Measurements from ENCODE around the gene ANKFY1. TPM values are rescaled to one million over a fixed set of nuclear protein-coding genes. Genes with fewer than 3 reads are reported as not detected.

Gene ANKFY1
- total RNA-seq, 1 donor from 2014 or later, result 22.6 TPM

DNA sequence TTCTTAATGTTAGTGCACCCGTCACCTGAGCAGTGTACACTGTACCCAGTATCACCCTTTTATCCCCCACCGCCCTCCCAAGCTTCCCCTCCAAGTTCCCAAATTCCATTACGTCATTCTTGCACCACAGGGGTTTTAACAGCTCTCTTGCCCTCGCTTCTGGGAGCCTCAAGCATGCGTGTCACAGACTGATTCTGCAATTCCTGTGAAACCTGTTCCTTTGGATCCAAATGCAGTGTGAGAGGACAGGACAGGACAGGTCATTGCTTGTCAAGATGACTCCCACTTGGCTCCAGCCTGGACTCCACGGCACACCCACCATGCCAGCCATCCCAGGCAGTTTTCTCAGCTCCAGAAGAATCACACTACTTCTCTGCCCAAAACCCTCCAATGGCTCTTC lies 76.7 kb downstream of the ANKFY1 start:
- H3K27me3 ChIP-seq (ENCODE audit: control insufficient read depth, insufficient read depth, low read length), result no peaks in the 10 kb centered on the region
- TF ChIP-seq, protein P1, sequence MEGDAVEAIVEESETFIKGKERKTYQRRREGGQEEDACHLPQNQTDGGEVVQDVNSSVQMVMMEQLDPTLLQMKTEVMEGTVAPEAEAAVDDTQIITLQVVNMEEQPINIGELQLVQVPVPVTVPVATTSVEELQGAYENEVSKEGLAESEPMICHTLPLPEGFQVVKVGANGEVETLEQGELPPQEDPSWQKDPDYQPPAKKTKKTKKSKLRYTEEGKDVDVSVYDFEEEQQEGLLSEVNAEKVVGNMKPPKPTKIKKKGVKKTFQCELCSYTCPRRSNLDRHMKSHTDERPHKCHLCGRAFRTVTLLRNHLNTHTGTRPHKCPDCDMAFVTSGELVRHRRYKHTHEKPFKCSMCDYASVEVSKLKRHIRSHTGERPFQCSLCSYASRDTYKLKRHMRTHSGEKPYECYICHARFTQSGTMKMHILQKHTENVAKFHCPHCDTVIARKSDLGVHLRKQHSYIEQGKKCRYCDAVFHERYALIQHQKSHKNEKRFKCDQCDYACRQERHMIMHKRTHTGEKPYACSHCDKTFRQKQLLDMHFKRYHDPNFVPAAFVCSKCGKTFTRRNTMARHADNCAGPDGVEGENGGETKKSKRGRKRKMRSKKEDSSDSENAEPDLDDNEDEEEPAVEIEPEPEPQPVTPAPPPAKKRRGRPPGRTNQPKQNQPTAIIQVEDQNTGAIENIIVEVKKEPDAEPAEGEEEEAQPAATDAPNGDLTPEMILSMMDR (IDR thresholded peaks at IDR 0.05; ENCODE audit: insufficient read depth, low read length, severe bottlenecking), result no peak
- FAIRE-seq (peak; percentile 99), DNase-seq (ENCODE audit: low read depth) (peak; percentile 100)
- H3K4me3 ChIP-seq (ENCODE audit: low read depth, low read length), result peak overlapping the region; percentile 33
- H3K36me3 ChIP-seq (ENCODE audit: control insufficient read depth, insufficient read depth, low read length), result peaks cover 15% of the 10 kb centered on the region

DNA sequence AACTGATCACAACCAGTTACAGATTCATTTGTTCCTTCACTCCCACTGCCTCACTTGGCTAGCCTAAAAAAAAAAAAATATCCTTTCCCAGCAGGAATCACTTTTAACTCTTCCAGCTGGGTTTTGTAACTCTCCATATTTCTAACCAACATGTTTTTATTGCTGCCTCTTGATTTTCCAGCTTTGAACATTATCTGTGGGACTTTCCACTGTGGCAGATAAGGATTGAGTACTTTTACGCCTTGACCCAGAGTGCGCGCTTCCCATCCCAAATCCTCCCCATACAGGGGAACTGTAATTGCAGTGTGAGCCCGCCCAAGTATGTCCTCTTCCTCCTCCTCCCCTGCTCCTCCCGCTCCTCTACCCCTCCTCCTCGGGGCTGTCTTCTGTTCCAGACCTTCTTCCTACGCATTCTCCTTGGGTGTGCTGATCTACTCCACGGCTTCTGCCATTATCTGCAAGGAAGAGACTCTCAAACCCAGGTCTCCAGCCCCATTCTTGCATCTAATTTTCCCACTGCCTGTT lies 77.4 kb downstream of the ANKFY1 start:
- no peak for FAIRE-seq

DNA sequence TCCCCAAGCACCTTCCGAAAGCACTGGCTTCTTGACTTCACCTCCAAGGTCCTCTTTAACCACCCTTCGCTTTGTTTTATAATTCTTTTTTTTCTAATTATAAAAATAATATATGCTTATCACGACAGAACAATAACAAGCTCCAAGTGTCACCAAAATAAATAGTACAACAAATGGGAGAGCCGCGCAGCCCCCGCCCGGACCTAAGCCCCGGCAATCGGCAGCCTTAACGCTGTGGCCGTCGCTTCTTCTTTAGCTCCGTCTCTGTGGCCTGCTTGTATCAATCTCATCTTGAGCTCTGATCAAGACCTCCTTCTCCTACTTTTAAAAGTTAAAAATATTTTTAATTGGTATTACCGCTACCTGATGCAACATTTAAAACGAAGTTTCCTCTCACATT lies 78.1 kb downstream of the ANKFY1 start:
- FAIRE-seq, result no peak
- TF ChIP-seq, protein P1 (IDR thresholded peaks at IDR 0.05; ENCODE audit: insufficient read depth, low read length, severe bottlenecking), result no peak
- Histone ChIP-seq H3K27me3 (ENCODE audit: control insufficient read depth, insufficient read depth, low read length) (no peaks in the 10 kb centered on the region), H3K36me3 (ENCODE audit: control insufficient read depth, insufficient read depth, low read length) (peaks cover 24% of the 10 kb centered on the region), H3K4me3 (ENCODE audit: low read depth, low read length) (no peak overlapping the region)
- no peak for DNase-seq (ENCODE audit: low read depth)

More for the DNA sequence above, 77.4 kb downstream of the ANKFY1 start:
- peak; percentile 39 for DNase-seq (ENCODE audit: low read depth)
- TF ChIP-seq, protein P1 (IDR thresholded peaks at IDR 0.05; ENCODE audit: insufficient read depth, low read length, severe bottlenecking), result no peak
- H3K36me3 ChIP-seq (ENCODE audit: control insufficient read depth, insufficient read depth, low read length), result peaks cover 20% of the 10 kb centered on the region
- H3K27me3 ChIP-seq (ENCODE audit: control insufficient read depth, insufficient read depth, low read length), result no peaks in the 10 kb centered on the region
- peak overlapping the region; percentile 33 for H3K4me3 ChIP-seq (ENCODE audit: low read depth, low read length)

DNA sequence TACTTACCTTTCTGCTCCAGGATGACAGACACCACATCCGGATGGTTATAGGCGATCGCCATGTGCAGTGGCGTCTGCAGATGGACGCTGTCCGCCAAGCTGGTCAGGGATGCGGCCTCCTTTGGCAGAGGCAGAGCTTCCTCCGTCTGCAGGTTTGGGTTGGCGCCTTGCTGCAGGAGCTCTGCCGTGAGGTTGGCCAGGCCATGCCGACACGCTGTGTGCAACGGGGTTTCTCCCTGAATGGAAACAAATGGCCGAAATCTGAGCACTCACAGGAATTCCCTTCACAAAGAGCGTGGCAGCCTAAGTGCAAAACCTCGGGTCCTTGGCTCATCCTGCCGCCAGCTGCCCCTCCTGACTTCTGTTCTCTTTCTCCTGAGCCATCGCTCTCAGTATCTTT lies 79.0 kb downstream of the ANKFY1 start:
- Histone ChIP-seq H3K27me3 (ENCODE audit: control insufficient read depth, insufficient read depth, low read length) (no peaks in the 10 kb centered on the region), H3K36me3 (ENCODE audit: control insufficient read depth, insufficient read depth, low read length) (peaks cover 25% of the 10 kb centered on the region), H3K4me3 (ENCODE audit: low read depth, low read length) (no peak overlapping the region)
- TF ChIP-seq, protein P1 (IDR thresholded peaks at IDR 0.05; ENCODE audit: insufficient read depth, low read length, severe bottlenecking), result no peak
- no peak for DNase-seq (ENCODE audit: low read depth)
- FAIRE-seq, result no peak

DNA sequence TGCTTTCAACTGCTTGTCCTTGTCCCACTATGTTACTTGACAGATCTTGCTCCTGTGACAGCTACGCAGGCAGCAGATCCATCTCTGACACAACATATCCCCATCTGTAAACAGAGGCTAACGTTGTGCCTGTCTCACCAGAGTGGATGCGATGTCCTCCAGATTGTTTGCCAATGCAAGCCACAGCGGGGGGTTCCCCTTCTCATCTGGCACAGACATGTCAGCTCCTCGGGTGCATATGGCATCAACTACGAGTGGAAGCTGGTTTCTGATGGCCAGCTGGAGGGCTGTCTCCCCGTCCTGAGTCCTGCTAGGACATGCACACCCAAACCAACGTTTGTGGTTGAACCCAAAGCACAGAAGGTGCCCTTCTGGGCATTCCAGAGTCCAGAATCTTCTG lies 81.7 kb downstream of the ANKFY1 start:
- H3K4me3 ChIP-seq (ENCODE audit: low read depth, low read length), result no peak overlapping the region
- H3K36me3 ChIP-seq (ENCODE audit: control insufficient read depth, insufficient read depth, low read length), result peaks cover 38% of the 10 kb centered on the region
- FAIRE-seq (peak; percentile 96), DNase-seq (ENCODE audit: low read depth) (no peak)
- no peaks in the 10 kb centered on the region for H3K27me3 ChIP-seq (ENCODE audit: control insufficient read depth, insufficient read depth, low read length)
- TF ChIP-seq, protein P1 (IDR thresholded peaks at IDR 0.05; ENCODE audit: insufficient read depth, low read length, severe bottlenecking), result no peak

DNA sequence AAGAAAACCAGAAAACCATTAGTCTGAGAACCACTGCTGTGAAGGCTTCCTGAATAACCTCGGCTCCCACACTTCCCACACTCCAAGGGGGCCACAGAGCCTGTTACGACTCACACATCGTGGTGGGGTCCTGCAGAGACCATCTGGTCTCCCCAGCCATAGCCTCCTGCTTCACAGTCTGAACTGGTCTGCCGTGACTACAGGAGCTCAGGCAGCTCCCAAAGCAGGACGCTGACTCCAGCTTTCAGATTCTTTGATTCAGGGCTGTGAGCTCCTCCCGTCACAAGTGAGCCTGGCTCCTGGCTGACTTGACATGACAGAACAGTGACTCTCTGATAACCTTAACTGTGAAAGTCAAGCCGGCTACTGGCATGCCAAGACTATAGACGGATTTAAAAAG lies 83.0 kb downstream of the ANKFY1 start:
- DNase-seq (ENCODE audit: low read depth) (no peak), FAIRE-seq (no peak)
- Histone ChIP-seq H3K36me3 (ENCODE audit: control insufficient read depth, insufficient read depth, low read length) (peaks cover 43% of the 10 kb centered on the region), H3K27me3 (ENCODE audit: control insufficient read depth, insufficient read depth, low read length) (no peaks in the 10 kb centered on the region), H3K4me3 (ENCODE audit: low read depth, low read length) (no peak overlapping the region)
- TF ChIP-seq, protein P1 (IDR thresholded peaks at IDR 0.05; ENCODE audit: insufficient read depth, low read length, severe bottlenecking), result no peak

Measured in bronchial epithelial cell (primary cell).